Measurements from ENCODE around the gene SPAG17.

The SPAG17 gene

DNA sequence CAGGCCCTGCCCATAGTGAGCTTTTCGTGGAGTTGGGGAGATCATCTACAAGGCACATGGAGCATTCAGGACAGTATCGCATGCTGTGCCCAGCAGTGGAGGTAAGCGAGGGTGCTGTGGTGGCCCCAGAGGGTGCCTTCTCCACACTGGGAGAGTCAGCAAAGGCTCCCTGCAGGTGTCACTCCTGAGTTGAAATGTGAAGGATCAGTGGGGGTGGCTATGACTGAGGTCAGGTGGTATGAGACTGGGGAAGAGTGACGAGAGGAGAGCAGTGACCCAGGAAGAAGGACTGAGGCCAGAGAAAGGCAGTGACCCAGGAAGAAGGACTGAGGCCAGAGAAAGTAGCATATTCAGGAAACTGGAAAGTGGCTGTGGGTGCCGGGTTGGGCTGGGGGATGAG, 53.0 kb downstream of the SPAG17 start:
- Mint-ChIP-seq H3K9me3 (peaks cover 8% of the 10 kb centered on the region), H3K27ac (ENCODE audit: low read depth) (no peak overlapping the region), H3K27me3 (peaks cover 13% of the 10 kb centered on the region), H3K4me3 (no peak overlapping the region), H3K36me3 (ENCODE audit: insufficient read depth) (no peaks in the 10 kb centered on the region), H3K4me1 (no peaks in the 10 kb centered on the region)
- no peak for DNase-seq (ENCODE audit: low spot score in 2 of 2)
- ATAC-seq (replicated peaks; ENCODE audit: extremely low read depth, poor library complexity, severe bottlenecking) = no peak

DNA sequence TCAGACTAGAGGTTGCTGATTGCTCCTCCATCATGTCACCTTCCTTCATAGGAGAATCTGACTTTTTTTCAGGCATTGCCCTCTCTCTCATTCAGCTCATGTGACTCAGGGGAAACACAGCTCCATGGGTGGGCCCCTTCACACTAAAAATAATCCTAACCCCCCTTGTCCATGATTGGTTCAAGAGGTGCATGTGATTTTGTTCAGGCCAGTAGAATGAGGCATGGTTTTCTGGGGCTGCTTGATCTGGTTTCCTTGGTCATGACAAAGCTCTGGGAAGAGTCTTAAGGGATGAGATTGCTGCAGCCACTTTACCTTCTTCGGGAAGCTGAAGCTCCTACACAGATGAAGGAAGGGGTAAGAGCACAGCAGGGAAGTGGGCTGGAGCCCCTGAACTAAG, 56.3 kb downstream of the SPAG17 start:
- no peak for DNase-seq (ENCODE audit: low spot score in 2 of 2)
- Mint-ChIP-seq H3K4me3 (no peak overlapping the region), H3K4me1 (no peaks in the 10 kb centered on the region), H3K36me3 (ENCODE audit: insufficient read depth) (no peaks in the 10 kb centered on the region), H3K27me3 (peaks cover 13% of the 10 kb centered on the region), H3K27ac (ENCODE audit: low read depth) (no peak overlapping the region), H3K9me3 (peaks cover 8% of the 10 kb centered on the region)
- no peak for ATAC-seq (replicated peaks; ENCODE audit: extremely low read depth, poor library complexity, severe bottlenecking)

DNA sequence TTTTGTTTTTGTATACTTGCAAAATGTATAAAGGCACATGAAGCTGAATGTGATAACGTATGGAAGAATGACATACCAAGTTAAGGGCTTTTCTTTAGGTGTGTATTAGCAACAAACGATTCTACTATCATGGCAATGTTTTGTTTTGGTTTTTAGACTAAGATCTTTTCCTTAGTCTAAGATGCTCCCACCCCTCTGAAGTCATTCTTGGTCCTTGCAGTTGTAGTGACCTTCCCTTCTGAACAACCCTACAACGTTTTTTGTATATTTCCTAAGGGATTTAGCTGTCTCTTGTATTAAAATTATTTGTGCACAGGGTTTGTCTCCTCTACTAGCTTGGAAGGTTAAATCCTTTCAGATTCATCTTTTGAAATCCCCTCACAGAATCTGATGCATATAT, 61.0 kb downstream of the SPAG17 start:
- ATAC-seq (replicated peaks; ENCODE audit: extremely low read depth, poor library complexity, severe bottlenecking) (no peak), DNase-seq (ENCODE audit: low spot score in 2 of 2) (no peak)
- H3K27ac Mint-ChIP-seq (ENCODE audit: low read depth) = no peak overlapping the region
- H3K9me3 Mint-ChIP-seq = no peaks in the 10 kb centered on the region
- H3K4me3 Mint-ChIP-seq = no peak overlapping the region
- no peaks in the 10 kb centered on the region for H3K4me1 Mint-ChIP-seq
- H3K36me3 Mint-ChIP-seq (ENCODE audit: insufficient read depth) = no peaks in the 10 kb centered on the region
- no peaks in the 10 kb centered on the region for H3K27me3 Mint-ChIP-seq

DNA sequence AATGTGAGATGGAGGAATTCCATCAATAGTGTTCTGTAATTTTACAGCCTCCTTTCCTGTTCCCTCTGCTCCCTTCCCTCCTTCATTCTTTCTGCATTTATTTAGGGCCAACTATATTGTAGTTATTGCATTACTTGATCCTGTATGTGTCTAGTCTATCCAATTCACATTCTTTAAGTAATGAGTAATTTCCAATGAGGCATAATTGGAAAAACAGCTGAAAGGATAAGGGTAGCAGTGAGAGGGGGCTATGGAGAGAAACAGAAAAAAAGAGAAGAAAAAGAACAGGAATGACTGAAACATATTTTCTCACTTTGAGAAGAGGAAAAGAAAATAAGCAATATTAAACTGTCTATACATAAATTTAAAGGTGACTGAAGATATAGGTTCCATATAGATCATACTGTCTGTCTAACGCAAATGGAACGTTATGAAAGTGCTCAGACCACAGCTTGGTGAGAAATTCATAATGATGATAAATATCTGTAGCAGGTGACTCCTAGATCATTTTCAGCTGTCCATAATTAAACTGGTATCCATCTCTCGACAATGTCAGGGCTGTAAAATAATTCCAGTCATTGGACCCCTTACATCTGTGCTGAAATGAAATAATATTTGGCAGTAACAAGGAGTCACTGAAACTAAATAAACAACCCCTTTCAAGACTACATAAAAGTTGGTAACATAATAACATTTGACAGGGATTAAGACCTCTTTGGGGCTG, 61.8 kb downstream of the SPAG17 start:
- H3K4me3 Mint-ChIP-seq = no peak overlapping the region

DNA sequence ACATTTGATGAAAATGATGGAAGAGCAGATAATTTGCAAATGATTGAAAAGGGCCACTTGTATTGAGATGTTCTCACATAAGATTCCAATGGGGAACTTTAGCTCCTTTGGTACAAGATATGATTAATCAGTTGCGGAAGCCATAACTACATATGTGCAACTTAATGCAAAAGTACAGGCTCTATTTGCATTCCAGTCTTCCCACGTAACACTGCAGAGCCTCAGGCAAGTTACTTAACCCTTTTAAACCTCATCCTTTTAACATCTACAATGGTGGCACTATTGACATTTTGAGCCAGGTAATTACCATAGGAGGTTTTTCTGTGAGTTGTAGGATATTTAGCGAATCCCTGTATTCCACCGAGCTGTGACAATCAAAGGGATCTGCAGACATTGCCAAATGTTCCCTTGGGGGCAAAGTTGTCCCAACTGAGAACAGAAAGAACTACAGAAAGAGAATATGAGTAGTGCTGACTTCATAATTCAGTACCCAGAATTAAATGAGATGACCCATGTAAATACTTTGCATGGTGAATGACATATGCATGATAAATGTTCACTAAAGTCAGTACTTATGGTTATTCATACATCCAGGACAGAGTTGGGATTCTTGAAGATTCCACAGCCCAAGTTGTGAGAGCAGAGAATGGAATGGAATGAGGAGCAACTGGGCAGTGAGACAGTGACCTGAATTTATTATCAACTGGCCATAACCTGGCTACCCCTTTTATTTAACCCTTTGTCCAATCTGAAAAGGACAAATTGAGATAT, 62.6 kb downstream of the SPAG17 start:
- Mint-ChIP-seq H3K36me3 (ENCODE audit: insufficient read depth) (peaks cover 2% of the 10 kb centered on the region), H3K9me3 (no peaks in the 10 kb centered on the region), H3K27me3 (no peaks in the 10 kb centered on the region), H3K4me1 (no peaks in the 10 kb centered on the region), H3K4me3 (no peak overlapping the region), H3K27ac (ENCODE audit: low read depth) (no peak overlapping the region)
- ATAC-seq (replicated peaks; ENCODE audit: extremely low read depth, poor library complexity, severe bottlenecking) = no peak
- no peak for DNase-seq (ENCODE audit: low spot score in 2 of 2)

More for the DNA sequence above, 61.8 kb downstream of the SPAG17 start:
- DNase-seq (ENCODE audit: low spot score in 2 of 2) = no peak
- Mint-ChIP-seq H3K9me3 (no peaks in the 10 kb centered on the region), H3K27me3 (no peaks in the 10 kb centered on the region), H3K4me1 (no peaks in the 10 kb centered on the region), H3K36me3 (ENCODE audit: insufficient read depth) (peaks cover 2% of the 10 kb centered on the region), H3K27ac (ENCODE audit: low read depth) (no peak overlapping the region)
- ATAC-seq (replicated peaks; ENCODE audit: extremely low read depth, poor library complexity, severe bottlenecking) = no peak

DNA sequence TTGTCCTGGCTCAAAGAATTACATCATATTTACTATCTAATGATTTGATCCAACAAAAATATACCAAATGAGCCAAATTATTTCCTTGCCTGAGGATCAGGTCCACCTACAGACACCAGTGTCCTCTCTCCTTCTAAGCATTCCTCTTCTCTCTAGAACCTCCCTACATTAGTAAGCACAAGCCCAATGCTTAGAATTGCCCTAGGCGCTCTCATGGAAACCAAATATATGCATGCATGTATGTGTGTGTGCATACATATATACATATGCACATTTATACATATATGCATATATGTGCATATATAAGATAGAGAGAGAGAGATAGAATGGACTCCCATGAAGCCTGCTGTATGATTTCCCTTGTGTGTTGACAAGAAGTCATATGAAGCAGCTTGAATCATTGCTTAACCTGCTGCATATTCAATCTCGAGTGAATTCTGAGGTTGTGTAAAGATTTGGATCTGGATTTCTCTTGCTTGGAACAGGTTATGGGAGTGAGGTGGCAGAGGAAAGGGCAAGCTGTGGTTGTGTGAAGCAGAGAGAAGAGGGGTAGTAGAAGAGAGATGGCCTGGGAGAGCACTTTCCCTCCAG, 66.1 kb downstream of the SPAG17 start:
- DNase-seq (ENCODE audit: low spot score in 2 of 2) (no peak), ATAC-seq (replicated peaks; ENCODE audit: extremely low read depth, poor library complexity, severe bottlenecking) (no peak)
- no peaks in the 10 kb centered on the region for H3K9me3 Mint-ChIP-seq
- no peaks in the 10 kb centered on the region for H3K4me1 Mint-ChIP-seq
- H3K4me3 Mint-ChIP-seq = no peak overlapping the region
- H3K36me3 Mint-ChIP-seq (ENCODE audit: insufficient read depth) = peaks cover 2% of the 10 kb centered on the region
- H3K27ac Mint-ChIP-seq (ENCODE audit: low read depth) = no peak overlapping the region
- H3K27me3 Mint-ChIP-seq = peaks cover 20% of the 10 kb centered on the region

DNA sequence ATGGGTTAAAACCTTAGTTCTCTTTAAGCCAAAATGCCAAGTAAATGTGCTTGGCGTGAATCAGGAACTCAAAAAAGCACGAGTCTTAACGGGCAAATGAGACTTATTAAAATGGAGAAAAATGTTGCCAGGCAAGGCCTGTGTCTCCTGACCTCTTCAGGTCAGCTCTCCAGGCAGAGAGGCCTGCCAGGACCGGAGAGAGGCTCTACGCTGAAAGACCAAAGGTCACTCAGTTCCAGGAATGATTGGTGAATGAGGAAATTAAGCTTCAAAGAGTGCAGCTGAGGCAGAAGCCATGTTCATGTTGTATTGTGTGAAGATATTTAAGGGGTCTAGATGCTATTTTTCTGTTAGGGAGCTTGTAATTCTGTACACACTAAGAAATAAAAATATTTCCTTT, 66.6 kb downstream of the SPAG17 start:
- no peak for DNase-seq (ENCODE audit: low spot score in 2 of 2)
- H3K4me1 Mint-ChIP-seq = no peaks in the 10 kb centered on the region
- H3K27me3 Mint-ChIP-seq = peaks cover 25% of the 10 kb centered on the region
- H3K4me3 Mint-ChIP-seq = no peak overlapping the region
- H3K27ac Mint-ChIP-seq (ENCODE audit: low read depth) = no peak overlapping the region
- H3K36me3 Mint-ChIP-seq (ENCODE audit: insufficient read depth) = peaks cover 2% of the 10 kb centered on the region
- no peaks in the 10 kb centered on the region for H3K9me3 Mint-ChIP-seq
- no peak for ATAC-seq (replicated peaks; ENCODE audit: extremely low read depth, poor library complexity, severe bottlenecking)

DNA sequence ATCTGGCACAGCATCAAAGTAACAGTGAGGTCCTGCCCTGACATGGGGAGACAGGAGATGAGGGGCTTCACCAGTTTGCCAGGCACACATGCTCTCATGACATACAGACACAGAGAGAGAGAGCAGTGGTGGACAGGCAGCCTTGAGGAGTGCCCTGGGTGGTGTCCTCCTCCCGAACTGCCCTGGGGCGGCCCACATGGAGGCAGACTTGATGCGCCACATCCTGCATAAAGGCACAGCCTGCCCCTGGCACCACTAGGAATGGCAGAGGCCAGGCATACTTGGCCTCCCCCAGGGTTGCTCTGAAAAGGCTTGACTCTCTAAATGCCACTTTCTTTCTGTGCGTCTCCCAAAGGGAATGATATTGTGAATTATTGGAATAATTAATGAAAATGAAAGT, 67.5 kb downstream of the SPAG17 start:
- DNase-seq (ENCODE audit: low spot score in 2 of 2) (no peak), ATAC-seq (replicated peaks; ENCODE audit: extremely low read depth, poor library complexity, severe bottlenecking) (no peak)

DNA sequence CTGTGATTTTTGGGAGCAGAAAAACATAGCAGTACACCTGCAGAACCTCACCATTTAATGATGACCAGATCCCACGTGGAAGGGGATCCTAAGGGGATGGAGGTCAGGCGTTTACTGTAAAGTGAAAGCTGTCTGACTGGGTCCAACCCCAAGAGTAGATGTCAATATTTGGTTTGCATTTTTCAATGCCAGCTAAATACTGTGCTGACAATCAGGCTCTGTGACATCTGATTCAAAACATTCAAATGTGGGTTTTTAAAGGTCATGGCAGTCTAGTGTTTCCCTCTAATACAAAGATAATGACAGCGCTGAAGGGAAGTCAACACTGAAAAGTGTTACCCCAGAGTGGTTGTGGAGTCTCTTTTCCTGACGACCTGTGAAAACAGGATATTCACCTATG, 68.1 kb downstream of the SPAG17 start:
- Mint-ChIP-seq H3K4me3 (no peak overlapping the region), H3K36me3 (ENCODE audit: insufficient read depth) (peaks cover 2% of the 10 kb centered on the region), H3K9me3 (no peaks in the 10 kb centered on the region), H3K27me3 (peaks cover 26% of the 10 kb centered on the region), H3K4me1 (no peaks in the 10 kb centered on the region), H3K27ac (ENCODE audit: low read depth) (no peak overlapping the region)
- DNase-seq (ENCODE audit: low spot score in 2 of 2) = no peak
- ATAC-seq (replicated peaks; ENCODE audit: extremely low read depth, poor library complexity, severe bottlenecking) = no peak

More for the DNA sequence above, 67.5 kb downstream of the SPAG17 start:
- peaks cover 26% of the 10 kb centered on the region for H3K27me3 Mint-ChIP-seq
- no peaks in the 10 kb centered on the region for H3K4me1 Mint-ChIP-seq
- H3K9me3 Mint-ChIP-seq = no peaks in the 10 kb centered on the region
- no peak overlapping the region for H3K27ac Mint-ChIP-seq (ENCODE audit: low read depth)
- H3K36me3 Mint-ChIP-seq (ENCODE audit: insufficient read depth) = peaks cover 2% of the 10 kb centered on the region
- no peak overlapping the region for H3K4me3 Mint-ChIP-seq

DNA sequence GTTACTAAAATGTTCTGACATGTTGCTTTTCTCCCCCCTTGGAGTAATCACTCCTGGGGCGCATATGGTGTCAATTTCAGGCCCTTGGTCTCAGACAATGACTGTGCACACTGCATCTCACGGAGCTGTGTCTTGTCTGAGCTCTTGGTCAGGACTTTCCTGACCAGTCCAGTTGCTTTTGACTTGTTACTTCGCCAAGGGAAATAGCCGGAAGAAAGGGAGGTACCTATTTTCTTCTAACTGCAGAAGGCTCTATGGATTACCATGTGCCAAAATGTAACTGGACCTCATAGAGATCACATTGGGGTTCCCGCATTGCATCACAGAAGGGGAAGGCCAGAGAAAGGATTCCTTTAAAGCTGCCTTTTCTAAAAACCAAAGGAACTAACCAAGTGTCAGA, 68.6 kb downstream of the SPAG17 start:
- ATAC-seq (replicated peaks; ENCODE audit: extremely low read depth, poor library complexity, severe bottlenecking) = no peak
- H3K9me3 Mint-ChIP-seq = no peaks in the 10 kb centered on the region

DNA sequence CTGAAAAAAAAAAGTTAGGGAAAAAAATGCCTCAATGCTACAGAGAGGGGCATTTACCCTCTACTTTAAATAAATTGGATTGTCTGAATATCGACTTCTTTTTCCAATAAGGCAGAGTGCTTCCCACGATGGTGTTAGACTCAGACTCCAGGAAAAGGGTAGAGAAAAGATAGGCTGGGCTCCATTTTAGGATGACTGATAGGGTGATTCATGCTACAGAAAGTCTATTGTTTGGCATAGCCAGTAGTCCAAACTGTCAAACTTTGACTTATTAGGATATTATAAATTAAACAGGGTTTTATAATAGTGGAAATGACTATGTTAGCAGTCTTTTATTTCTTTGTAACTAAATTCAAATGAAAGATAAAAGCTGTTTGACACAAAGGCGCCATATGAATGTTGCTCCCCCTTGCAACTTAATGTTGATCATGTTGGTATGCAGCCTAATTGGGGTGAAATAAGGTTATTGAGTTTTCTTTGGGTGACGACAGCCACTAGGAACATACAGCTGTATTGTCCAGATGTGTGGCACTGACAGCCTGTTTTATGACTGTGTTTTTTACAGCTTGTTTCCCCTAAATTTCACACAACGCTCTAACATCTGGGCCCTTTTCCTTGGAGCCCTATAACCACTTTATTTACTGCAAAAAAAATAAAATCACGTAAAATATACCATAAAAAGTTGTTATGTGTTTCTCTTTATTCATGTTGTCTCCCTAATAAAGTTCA, 69.3 kb downstream of the SPAG17 start:
- Mint-ChIP-seq H3K9me3 (no peaks in the 10 kb centered on the region), H3K4me3 (no peak overlapping the region), H3K27ac (ENCODE audit: low read depth) (no peak overlapping the region), H3K27me3 (peaks cover 26% of the 10 kb centered on the region), H3K36me3 (ENCODE audit: insufficient read depth) (peaks cover 2% of the 10 kb centered on the region), H3K4me1 (no peaks in the 10 kb centered on the region)
- DNase-seq (ENCODE audit: low spot score in 2 of 2) = no peak
- no peak for ATAC-seq (replicated peaks; ENCODE audit: extremely low read depth, poor library complexity, severe bottlenecking)

More for the DNA sequence above, 68.6 kb downstream of the SPAG17 start:
- peaks cover 26% of the 10 kb centered on the region for H3K27me3 Mint-ChIP-seq
- H3K4me1 Mint-ChIP-seq = no peaks in the 10 kb centered on the region
- H3K27ac Mint-ChIP-seq (ENCODE audit: low read depth) = no peak overlapping the region
- H3K4me3 Mint-ChIP-seq = no peak overlapping the region
- H3K36me3 Mint-ChIP-seq (ENCODE audit: insufficient read depth) = peaks cover 2% of the 10 kb centered on the region
- DNase-seq (ENCODE audit: low spot score in 2 of 2) = no peak

DNA sequence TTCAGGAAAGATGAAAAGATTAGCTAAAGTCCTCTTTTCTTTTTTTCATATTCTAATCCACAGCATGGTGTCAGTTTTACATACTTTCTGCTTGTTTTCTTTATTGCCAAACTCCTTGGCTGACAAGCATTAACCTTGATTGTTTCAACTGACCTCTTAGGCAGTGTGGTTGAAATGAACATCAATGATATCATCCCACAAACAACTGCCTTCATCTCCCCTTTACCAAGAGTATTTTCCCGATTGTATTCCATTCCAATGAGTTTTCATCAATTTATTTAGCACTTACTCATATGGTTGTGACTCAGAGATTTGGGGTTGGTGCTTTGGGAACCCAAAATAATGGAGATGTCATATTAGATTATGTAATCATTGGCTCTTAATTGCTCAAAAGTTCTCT, 71.8 kb downstream of the SPAG17 start:
- no peak for ATAC-seq (replicated peaks; ENCODE audit: extremely low read depth, poor library complexity, severe bottlenecking)
- Mint-ChIP-seq H3K4me1 (no peaks in the 10 kb centered on the region), H3K36me3 (ENCODE audit: insufficient read depth) (no peaks in the 10 kb centered on the region), H3K27me3 (peaks cover 26% of the 10 kb centered on the region), H3K27ac (ENCODE audit: low read depth) (no peak overlapping the region), H3K9me3 (no peaks in the 10 kb centered on the region), H3K4me3 (no peak overlapping the region)
- no peak for DNase-seq (ENCODE audit: low spot score in 2 of 2)
